Dermis blood vessel endothelial cell (primary cell): ENCODE measurements around the gene NDUFAB1. TPM values are rescaled to one million over a fixed set of nuclear protein-coding genes. Genes with fewer than 3 reads are reported as not detected.
"Not testable (repeated sequence)": the region's sequence is repeated elsewhere in the genome, so short reads cannot be mapped to it uniquely, and the experiment has no call there.

Experiments used
- DNase-seq: peaks from one replicate; pipeline ENCODE4 v3.0.0; 2010
- total RNA-seq: library from RNA; depleted of rRNA; stranded (reverse); fragments of >200 nt; gene quantifications from 2 replicates; pipeline ENCODE4 v1.2.3, GENCODE V29; 2014

The NDUFAB1 gene
- total RNA-seq, 1 donor from 2014 or later = 90.0 TPM

DNA sequence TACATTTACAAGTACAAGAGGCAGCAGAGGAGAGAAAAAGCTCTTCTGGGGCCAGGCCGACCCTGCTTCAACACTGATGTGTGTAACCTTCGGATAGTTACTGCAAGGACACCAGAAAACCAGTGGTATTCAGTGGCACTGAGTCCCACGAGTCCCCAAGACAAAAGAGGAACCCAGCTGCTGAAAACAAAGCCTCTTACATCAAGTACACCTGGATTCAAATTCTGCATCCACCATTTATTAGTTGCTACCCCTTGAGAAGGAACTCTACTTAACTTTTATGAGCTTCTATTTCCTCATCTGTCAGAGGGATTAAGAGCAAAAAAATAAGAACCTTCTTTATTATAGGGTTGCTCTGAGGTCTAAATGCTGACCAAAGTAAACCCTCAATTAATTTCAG, 41.6 kb downstream of the NDUFAB1 start:
- DNase-seq = no peak

DNA sequence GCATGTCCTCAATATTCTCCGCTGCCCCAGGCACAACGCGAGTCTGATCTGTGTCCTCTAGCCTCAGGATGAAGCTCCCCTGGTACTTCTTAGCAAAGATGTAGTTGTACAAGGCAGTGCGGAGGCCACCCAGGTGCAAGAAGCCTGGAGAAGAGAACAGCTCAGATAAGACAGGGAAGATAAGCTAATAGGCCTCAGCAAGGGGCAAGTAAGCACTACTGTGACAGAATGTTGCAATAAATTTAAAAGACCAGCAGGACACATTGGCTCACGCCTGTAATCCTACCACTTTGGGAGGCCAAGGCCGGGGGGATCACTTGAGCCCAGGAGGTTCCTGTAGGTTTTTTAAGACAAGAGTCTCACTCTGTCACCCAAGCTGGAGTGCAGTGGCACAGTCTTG, 44.0 kb downstream of the NDUFAB1 start:
- DNase-seq = no peak

DNA sequence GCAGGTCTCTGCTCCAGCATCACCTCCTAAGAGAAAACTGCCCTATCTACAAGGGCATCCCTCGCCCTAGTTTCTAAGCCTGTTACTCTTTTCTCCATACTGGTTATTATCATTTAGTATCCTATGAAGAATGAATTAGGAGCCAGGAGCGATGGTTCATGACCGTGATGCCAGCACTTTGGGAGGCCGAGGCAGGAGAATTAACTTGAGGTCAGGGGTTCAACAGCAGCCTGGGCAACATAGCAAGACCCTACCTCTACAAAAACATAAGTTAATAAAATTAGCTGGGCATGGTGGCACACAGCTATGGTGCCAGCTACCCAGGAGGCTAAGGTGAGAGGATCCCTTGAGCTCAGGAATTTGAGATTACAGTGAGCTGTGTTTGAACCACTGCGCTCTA, 46.2 kb downstream of the NDUFAB1 start:
- DNase-seq = no peak

DNA sequence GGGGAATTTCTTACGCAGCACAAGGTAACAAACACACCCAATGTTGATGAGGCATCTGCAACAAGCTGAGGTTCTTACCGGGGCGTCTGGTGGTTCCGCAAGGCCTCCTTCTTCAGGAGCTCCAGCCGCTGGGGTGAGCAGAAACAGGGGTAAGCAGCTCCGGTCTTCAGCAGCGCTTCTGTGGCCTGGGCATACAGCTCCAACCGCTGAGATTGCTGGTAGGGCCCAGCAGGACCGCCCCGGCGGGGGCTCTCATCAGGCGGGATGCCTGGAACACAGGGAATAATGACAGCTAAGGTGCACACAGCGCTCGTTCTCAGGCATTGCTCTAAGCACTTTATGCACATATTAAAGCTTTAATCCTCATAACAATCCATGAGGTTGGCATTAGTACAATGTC, 51.7 kb downstream of the NDUFAB1 start:
- no peak for DNase-seq

DNA sequence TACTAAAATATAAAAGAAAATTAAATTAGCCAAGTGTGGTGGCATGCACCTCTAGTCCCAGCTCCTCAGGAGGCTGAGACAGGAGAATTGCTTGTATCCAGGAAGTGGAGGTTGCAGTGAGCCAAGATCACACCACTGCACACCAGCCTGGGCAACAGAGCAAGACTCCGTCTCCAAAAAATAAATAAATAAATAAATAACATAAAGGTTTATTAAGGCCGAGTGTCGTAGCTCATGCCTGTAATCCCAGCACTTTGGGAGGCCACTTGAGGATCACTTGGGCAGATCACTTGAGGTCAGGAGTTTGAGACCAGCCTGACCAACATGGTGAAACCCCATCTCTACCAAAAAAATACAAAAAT, 55.3 kb downstream of the NDUFAB1 start:
- DNase-seq = not testable (repeated sequence)

DNA sequence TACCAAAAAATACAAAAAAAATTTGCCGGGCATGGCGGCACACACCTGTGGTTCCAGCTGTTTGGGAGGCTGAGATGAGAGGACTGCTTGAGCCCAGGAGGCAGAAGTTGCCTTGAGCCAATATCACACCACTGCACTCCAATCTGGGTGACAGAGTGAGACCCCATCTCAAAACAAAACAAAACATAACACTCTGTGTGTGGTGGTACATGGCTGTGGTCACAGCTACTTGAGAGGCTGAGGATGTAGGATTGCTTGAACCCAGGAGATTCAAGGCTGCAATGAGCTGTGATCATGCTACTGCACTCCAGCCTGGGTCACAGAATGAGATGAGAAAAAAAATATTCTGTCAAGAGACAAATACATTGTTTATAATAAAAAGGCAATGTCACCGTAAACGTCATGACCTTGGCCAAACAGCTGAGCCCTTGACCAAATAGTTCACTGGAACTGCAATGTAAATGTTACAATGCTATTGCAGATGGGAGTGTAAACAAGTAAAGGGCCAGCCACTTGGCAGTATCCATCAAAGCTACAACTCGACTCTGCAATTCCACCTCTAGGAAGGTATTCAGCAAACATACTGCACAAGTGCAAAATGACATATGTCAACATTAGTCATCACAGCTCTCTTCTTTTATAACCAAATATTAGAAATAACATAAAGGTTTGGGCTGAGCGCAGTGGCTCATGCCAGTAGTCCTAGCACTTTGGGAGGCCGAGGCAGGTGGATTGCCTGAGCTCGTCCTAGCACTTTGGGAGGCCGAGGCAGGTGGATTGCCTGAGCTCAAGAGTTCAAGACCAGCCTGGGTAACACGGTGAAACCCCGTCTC, 55.9 kb downstream of the NDUFAB1 start:
- no peak for DNase-seq

DNA sequence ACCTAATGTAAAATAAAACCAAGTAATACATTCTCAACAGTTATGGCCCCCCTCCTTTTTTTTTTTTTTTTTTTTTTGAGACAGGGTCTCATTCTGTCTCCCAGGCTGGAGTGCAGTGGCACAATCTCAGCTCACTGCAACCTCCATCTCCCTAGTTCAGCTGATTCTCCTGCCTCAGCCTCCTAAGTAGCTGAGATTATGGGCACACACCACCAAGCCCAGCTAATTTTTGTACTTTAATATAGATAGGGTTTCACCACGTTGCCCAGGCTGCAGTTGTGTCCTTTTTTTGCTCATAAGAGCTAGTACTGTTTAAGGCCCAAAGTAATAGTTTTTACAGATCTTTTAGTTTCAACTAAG, 57.2 kb downstream of the NDUFAB1 start:
- no peak for DNase-seq

DNA sequence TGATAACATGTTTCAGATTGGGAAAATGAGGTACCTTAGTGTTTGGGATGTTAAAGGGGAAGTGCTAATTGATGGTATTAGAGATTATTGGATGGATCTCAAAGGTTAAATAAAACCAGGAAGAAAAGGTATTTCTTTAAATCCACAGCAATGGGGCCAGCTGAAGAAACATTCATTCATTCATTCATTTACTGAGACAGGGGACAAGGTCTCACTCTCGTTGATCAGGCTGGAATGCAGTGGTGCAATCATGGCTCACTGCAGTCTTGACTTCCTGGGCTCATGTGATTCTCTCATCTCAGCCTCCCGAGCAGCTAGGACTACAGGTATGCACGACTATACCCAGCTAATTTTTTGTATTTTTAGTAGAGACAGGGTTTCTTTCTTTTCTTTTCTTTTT, 58.7 kb downstream of the NDUFAB1 start:
- no peak for DNase-seq

DNA sequence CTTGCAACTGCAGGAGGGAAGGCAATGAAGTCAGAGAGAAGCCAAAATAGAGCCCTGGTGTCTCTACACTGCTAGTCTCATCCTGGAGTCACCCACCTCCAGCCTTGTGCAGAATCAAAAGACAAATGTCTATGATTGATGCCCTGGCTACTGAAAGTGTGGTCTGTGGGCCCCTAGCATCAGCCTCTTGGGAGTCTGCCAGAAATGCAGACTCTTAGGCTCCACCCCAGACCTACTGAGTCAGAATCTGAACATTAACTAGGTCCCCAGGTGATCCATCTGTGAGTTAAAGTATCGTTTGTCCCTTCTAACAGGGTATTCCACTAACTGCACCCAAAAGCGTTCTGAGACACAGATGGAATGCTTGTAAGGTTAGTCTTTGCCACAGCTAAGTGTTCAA, 60.2 kb downstream of the NDUFAB1 start:
- no peak for DNase-seq

DNA sequence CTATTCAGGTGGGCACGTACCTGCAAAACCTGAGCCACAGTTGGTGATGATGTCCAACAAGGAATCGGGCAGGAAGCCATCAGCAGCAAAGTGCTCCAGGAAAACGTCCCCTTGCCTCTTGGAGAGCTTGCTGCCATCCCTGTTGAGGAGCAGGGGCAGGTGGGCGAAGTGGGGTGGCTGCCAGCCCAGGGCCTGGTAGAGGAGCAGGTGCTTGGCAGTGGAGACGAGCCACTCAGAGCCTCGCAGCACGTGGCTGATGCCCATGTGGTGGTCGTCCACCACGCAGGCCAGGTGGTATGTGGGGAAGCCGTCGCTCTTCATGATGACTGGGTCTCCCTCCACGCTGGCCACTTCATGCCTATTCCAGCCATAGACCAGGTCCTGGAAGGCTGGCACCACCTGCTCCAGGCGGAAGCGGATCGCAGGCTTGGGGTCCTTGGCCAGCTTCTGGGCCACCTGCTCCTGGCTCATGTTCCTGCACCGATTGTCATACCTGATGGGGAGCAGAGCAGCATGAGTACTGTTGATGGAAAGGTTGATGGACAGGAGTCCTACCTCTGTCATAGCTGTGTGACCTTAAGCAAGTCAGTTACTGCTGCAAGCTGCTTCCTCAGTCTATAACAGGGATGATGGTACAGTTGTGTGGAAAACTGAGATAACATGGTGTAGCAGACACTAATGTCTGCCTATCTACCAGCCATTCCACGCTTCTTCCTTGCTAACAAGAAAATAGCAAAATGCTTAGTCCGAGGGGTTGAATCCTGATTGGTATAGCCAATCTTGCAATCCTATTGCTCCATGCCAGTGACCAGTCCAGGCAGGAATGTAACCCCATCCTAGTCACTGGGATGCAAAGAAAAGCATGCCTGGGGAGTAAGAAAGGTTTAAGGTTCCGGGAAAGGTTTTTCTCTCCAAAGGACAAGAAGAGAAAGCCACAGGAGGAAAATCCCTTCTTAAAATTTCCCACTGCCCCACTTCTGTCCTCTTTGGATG, 61.0 kb downstream of the NDUFAB1 start:
- no peak for DNase-seq

DNA sequence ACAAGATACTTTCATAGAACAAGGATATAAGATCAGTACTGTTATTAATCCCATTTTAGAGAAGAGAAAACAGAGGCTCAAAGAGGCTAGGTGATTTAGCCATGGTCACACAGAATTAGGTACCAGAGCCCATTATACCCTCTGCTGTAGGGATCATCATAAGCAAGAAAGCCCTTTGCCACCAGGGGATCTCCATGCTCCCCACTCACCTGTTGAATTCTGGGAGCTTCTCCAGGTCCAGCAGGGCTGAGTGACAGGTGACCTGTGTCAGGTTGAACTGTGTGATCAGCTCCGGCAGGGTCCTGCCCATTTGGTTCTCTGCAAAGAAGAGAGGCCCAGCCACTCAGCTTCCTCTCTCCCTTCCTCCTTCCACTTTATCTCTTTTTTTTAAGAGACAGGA, 63.7 kb downstream of the NDUFAB1 start:
- DNase-seq = no peak

Other genes with a start within 250 kb of the NDUFAB1 start
- gene COG7, start 143.1 kb downstream of the NDUFAB1 start, total RNA-seq = 13.4 and 16.5 TPM in 2 replicates
- 32.1 and 41.4 TPM in 2 replicates for gene GGA2, start 85.8 kb downstream of the NDUFAB1 start, total RNA-seq
- gene EARS2, start 39.0 kb downstream of the NDUFAB1 start, total RNA-seq = 27.4 and 36.1 TPM in 2 replicates
- 105 and 132 TPM in 2 replicates for gene UBFD1, start 38.6 kb downstream of the NDUFAB1 start, total RNA-seq
- gene PALB2, start 45.0 kb upstream of the NDUFAB1 start, total RNA-seq = 7.5 and 9.4 TPM in 2 replicates
- gene DCTN5, start 45.1 kb upstream of the NDUFAB1 start, total RNA-seq = 81.2 and 93.4 TPM in 2 replicates
- 6.3 and 51.6 TPM in 2 replicates for gene PLK1, start 82.6 kb upstream of the NDUFAB1 start, total RNA-seq
- not detected in 2 replicates for gene ERN2, start 116.9 kb upstream of the NDUFAB1 start, total RNA-seq
- gene CHP2, start 158.7 kb upstream of the NDUFAB1 start, total RNA-seq = not detected in 2 replicates
- gene PRKCB, start 239.7 kb upstream of the NDUFAB1 start, total RNA-seq = not detected in 2 replicates